GM18508 (cell line): ENCODE results near the gene LYRM2.
A peak's percentile ranks its signal among the peaks of the same experiment; 100 is the strongest.
"Not testable (repeated sequence)": the region's sequence is repeated elsewhere in the genome, so short reads cannot be mapped to it uniquely, and the experiment has no call there.

ENCODE experiments used
- ATAC-seq: cut with Tn5 transposase; IDR thresholded peaks from one replicate; pipeline ENCODE4 v1.9.1; 2021; ENCODE audit warnings: moderate number of reproducible peaks; ENCODE audit not compliant: insufficient read depth, unreplicated experiment

Gene LYRM2

GRCh38 chr6:89650579-89650978 is 12.0 kb upstream of the LYRM2 start:
- ATAC-seq = no peak

- no peak for ATAC-seq
Measured at GRCh38 chr6:89649682-89650081, 11.1 kb upstream of the LYRM2 start.

GRCh38 chr6:89644864-89645263 is 6.3 kb upstream of the LYRM2 start:
- ATAC-seq = no peak

- no peak for ATAC-seq
Measured at GRCh38 chr6:89643406-89643805, 4.9 kb upstream of the LYRM2 start.

GRCh38 chr6:89642956-89643355 is 4.4 kb upstream of the LYRM2 start:
- ATAC-seq = no peak

- not testable (repeated sequence) for ATAC-seq
Measured at GRCh38 chr6:89641581-89641980, 3.0 kb upstream of the LYRM2 start.

- ATAC-seq = no peak
Measured at GRCh38 chr6:89640804-89641203, 2.3 kb upstream of the LYRM2 start.

- ATAC-seq = no peak
Measured at GRCh38 chr6:89637960-89638319, 607 bp downstream of the LYRM2 start.

- ATAC-seq = not testable (repeated sequence)
Measured at GRCh38 chr6:89636412-89636811, 2.1 kb downstream of the LYRM2 start.

GRCh38 chr6:89630488-89630887 is 8.1 kb downstream of the LYRM2 start:
- no peak for ATAC-seq

GRCh38 chr6:89623749-89624148 is 14.8 kb downstream of the LYRM2 start:
- no peak for ATAC-seq

GRCh38 chr6:89619567-89619966 is 19.0 kb downstream of the LYRM2 start:
- ATAC-seq = no peak

GRCh38 chr6:89618026-89618425 is 20.5 kb downstream of the LYRM2 start:
- ATAC-seq = no peak

GRCh38 chr6:89616531-89616930 is 22.0 kb downstream of the LYRM2 start:
- ATAC-seq = no peak

- ATAC-seq = no peak
Measured at GRCh38 chr6:89615882-89616281, 22.7 kb downstream of the LYRM2 start.

GRCh38 chr6:89613790-89614189 is 24.8 kb downstream of the LYRM2 start:
- no peak for ATAC-seq

- no peak for ATAC-seq
Measured at GRCh38 chr6:89612121-89612520, 26.4 kb downstream of the LYRM2 start.

GRCh38 chr6:89611666-89612065 is 26.9 kb downstream of the LYRM2 start:
- ATAC-seq = no peak

- peak; percentile 65 for ATAC-seq
Measured at GRCh38 chr6:89610149-89610642, 28.4 kb downstream of the LYRM2 start.

GRCh38 chr6:89605861-89606260 is 32.7 kb downstream of the LYRM2 start:
- ATAC-seq = no peak

GRCh38 chr6:89604653-89605052 is 33.9 kb downstream of the LYRM2 start:
- no peak for ATAC-seq

GRCh38 chr6:89602166-89602565 is 36.4 kb downstream of the LYRM2 start:
- ATAC-seq = no peak

GRCh38 chr6:89599727-89600126 is 38.8 kb downstream of the LYRM2 start:
- ATAC-seq = no peak
